COLO829 (cell line): Measurements from ENCODE around the gene PAFAH1B1.
"Not testable (repeated sequence)": the region's sequence is repeated elsewhere in the genome, so short reads cannot be mapped to it uniquely, and the experiment has no call there.

Experiments used
- DNase-seq: peaks from one replicate; pipeline ENCODE4 v3.0.0; 2012; ENCODE audit warnings: low spot score

The PAFAH1B1 gene

DNA sequence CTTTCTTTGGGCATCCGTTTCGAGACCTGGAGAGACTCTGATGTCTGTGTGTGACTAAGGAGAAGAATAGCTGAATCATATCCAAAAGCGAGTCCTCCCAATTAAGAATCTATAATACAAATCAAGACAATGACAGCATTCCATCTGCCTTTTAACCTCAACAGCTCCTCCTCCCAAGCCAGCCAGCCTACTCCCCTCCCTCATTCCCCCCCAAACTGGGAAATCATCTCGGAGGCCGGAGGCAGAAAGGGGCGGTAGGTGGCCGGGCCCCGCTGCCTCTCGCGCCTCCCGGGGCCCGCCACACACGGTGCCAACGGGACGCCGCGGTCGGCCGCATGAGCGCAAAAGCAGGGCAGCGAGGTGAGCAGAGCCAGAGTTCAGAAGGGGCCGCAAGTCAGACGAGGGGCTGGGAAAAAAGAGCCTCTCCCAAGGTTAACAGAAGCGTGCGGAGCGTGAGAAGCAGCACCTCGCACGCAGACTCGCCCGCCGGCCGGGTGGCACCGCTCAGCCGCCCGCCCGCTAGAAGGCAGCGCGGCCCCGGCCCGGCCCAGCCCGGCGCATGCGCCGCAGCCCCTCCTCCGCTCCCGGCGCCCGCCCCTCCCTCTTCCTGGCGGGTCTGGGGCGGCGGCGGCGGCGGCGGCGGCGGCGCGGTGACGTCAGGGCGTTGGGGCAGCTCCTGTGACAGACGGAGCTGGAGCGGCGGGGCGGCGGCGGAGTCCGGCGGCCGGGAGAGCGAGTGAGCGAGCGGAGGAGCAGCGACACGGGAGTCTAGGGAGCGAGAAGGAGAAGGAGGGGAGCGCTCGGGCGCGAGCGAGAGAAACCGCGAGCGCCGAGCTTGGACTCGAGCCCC lies at the start of gene PAFAH1B1:
Gene PAFAH1B1 (plus strand): TSS at position 684 of the 850 bp plus-strand sequence. CDS start 44,635 bp downstream, outside the sequence.
- peak; percentile 86 for DNase-seq

GRCh38 chr17:2545393-2545792 lies 48.1 kb upstream of the PAFAH1B1 start:
- DNase-seq: no peak

GRCh38 chr17:2547176-2547575 lies 46.3 kb upstream of the PAFAH1B1 start:
- DNase-seq: peak; percentile 78

DNA sequence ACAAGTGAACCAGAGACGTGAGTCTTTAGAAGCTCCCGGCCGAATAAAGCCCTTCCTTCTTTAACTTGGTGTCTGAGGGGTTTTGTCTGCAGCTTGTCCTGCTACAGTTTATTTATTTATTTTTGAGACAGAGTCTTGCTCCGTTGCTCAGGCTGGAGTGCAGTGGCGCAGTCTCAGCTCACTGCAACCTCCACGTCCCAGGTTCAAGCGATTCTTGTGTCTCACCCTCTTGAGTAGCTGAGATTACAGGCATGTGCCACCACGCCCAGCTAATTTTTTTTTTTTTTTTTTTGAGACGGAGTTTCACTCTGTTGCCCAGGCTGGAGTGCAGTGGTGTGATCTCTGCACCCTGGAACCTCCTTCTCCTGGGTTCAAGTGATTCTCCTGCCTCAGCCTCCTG lies 45.4 kb upstream of the PAFAH1B1 start:
- not testable (repeated sequence) for DNase-seq

DNA sequence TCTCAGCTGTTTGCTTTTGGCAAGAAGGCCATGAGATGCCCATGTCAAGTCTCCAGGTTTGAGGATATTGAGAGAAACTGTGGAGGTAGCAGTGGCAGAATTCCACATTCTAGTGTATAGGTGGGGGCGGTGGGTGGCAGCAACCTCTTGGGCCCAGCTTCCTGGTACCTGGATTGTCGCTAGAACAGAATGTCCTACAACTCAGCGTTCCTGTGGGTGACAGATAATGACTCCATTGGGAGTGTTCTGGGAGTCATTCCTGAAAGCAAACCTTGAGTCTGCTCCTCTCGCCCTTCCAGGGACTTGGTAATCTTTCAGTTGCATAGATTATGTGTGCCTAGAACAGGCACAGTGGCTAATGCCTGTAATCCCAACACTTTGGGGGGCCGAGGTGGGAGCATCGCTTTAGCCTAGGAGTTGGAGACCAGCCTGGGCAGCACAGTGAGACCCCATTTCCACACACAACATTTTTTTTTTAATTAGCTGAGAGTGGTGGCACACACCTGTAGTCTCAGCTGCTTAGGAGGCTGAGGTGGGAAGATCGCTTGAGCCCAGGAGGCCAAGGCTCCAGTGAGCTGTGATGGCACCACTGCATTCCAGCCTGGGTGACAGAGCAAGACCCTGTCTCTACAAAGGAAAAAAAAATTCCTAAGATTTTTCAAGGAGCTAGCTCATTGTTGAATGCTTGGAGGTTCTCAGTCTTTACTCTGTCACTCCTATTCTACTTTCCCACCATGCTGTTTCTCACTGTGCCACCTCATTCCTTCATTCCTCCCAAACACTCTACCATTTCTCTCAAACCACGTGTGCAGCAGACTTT lies 43.9 kb upstream of the PAFAH1B1 start:
- DNase-seq: no peak

GRCh38 chr17:2551493-2551892 lies 42.0 kb upstream of the PAFAH1B1 start:
- no peak for DNase-seq

- no peak for DNase-seq
Measured at GRCh38 chr17:2551928-2552327, 41.5 kb upstream of the PAFAH1B1 start.

GRCh38 chr17:2560658-2561057 lies 32.8 kb upstream of the PAFAH1B1 start:
- no peak for DNase-seq

GRCh38 chr17:2562162-2562858 lies 31.1 kb upstream of the PAFAH1B1 start:
- DNase-seq: no peak

DNA sequence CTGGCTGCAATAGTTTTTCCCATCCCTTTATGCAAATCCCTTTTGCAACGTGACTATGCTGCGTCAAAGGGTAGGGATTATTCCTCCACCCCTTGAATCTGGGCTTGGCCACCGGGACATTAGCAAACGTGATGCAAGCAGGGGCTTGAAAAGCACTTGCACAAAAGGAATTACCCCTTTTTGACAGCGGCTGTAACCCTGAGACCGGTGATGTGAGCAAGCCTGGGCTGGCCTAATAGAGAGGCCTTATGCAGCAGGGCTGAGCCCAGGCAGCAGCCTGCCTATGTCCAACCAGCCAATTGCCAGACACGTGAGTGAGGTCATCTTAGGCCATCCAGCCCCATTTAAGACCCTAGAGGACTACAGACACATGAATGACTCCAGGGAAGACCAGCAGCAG lies 30.4 kb upstream of the PAFAH1B1 start:
- no peak for DNase-seq

GRCh38 chr17:2563543-2563942 lies 29.9 kb upstream of the PAFAH1B1 start:
- no peak for DNase-seq

DNA sequence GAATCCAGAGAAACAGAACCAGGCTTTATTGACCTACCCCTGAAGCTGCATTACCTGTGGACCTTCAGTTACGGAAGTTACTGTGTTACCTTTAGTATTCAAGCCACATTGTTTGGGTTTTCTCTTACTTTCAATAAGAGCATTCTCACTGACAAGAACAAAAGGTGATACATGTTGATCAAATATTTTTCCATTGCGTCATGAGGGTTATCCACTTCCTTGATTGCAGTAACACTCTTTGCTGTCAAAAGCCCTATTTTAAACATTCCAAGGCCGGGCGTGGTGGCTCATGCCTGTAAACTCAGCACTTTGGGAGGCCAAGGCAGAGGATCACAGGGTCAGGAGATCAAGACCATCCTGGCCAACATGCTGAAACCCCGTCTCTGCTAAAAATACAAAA lies 28.6 kb upstream of the PAFAH1B1 start:
- DNase-seq: no peak

DNA sequence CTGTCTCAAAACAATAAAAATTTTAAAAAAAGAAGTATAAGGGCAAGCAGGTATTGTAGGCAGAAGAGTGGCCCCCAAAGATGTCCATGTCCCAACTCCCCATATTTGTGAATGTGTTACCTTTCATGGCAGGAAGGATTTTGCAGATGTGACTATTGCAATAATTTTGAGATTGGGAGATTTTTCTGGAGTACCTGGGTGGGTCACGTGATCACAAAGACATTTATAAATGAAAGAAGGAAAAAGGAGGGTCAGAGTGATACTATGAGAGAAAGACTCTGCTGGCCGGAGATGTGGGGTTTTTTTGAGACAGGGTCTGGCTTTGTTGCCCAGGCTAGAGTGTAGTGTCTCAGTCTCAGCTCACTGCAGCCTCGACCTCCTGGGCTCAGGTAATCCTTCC lies 27.4 kb upstream of the PAFAH1B1 start:
- no peak for DNase-seq

- DNase-seq: no peak
Measured at GRCh38 chr17:2571523-2572303, 21.7 kb upstream of the PAFAH1B1 start.

GRCh38 chr17:2572304-2572609 lies 21.2 kb upstream of the PAFAH1B1 start:
- not testable (repeated sequence) for DNase-seq

DNA sequence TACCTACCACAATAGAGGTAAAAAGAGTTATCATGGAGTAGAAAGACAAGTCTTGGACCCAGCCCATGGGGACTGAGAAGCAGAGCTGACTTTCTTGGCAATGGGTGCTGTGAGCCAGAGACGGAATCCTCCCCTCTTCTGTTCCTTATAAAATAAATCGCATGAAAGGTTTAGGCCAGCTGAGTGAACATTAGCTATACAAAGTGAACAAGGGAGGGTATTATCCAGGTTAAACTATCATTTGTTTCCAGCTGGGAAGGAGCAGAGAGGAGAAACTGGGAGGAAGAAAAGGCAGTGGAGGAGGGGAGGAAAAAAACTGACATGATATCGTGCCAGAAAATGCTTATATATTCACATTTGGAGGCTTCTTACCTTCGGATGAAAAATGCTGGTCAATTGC lies 13.3 kb upstream of the PAFAH1B1 start:
- no peak for DNase-seq

DNA sequence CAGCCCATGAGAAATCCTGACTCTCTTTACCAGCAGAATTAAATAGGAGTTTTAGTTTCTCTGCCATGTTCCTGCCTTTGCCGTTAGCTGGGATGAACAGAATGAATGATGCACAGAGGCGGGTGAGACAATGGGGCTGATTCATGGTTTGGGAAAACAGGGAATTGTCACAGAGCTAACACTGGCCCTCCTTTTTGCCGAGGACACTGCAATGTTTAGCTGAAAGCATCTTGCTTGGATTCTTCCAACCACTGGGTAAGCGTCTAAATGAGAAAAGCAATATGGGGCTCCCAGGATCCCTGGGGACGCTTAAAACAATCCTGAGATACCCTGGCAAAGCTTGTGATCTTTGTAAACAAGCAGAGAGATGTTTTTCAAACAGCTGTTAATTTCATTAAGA lies 12.8 kb upstream of the PAFAH1B1 start:
- peak; percentile 68 for DNase-seq

DNA sequence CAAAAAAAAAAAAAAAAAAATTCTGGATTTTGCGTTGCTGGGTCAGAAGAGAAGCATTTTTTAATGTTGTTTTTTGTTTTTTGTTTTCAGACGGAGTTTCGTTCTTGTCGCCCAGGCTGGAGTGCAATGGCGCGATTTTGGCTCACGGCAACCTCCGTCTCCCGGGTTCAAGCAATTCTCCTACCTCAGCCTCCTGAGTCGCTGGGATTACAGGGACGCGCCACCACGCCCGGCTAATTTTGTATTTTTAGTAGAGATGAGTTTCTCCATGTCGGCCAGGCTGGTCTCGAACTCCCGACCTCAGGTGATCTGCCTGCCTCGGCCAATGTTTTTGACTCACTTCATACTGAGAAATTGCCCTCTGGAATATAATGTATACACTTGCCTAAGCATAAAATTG lies 11.0 kb upstream of the PAFAH1B1 start:
- DNase-seq: no peak

- DNase-seq: no peak
Measured at GRCh38 chr17:2591040-2591640, 2.3 kb upstream of the PAFAH1B1 start.

- no peak for DNase-seq
Measured at GRCh38 chr17:2593821-2594721, 617 bp downstream of the PAFAH1B1 start.
